SK-N-MC (cell line): ENCODE measurements around the gene TCTA.

ENCODE experiments used
- DNase-seq: peaks from one replicate; pipeline ENCODE4 v3.0.0-alpha.2; 2011; ENCODE audit warnings: low read depth, low spot score
- H3K27ac ChIP-seq: fragments of 200-600 bp; sonication (generic); 2 replicates; pipeline ENCODE4 v1.5.1; 2016; ENCODE audit warnings: mixed run types
- H3K36me3 ChIP-seq: fragments of 200-600 bp; sonication (generic); 2 replicates; pipeline ENCODE4 v1.6.1; 2017; ENCODE audit warnings: antibody characterized with exemption, low read length, mixed read lengths; ENCODE audit not compliant: insufficient read depth
- H3K4me3 ChIP-seq: fragments of 200-600 bp; sonication (generic); 2 replicates; pipeline ENCODE4 v1.5.1; 2016
- H3K9ac ChIP-seq: fragments of 200-600 bp; sonication (generic); 2 replicates; pipeline ENCODE4 v1.8.0; 2017; ENCODE audit warnings: mixed run types, mixed read lengths; ENCODE audit not compliant: insufficient read length
- H3K9me3 ChIP-seq: fragments of 200-600 bp; sonication (generic); 2 replicates; pipeline ENCODE4 v1.6.1; 2017; ENCODE audit warnings: low read depth, mild to moderate bottlenecking, antibody characterized with exemption, low read length, moderate library complexity, mixed read lengths
- FOXP2 ChIP-seq: optimal IDR thresholded peaks from 2 replicates; pipeline ENCODE3; 2011; ENCODE audit warnings: mild to moderate bottlenecking, moderate library complexity; ENCODE audit not compliant: insufficient read depth; ENCODE audit errors: extremely low read length, control extremely low read depth
- POLR2AphosphoS5 ChIP-seq: IDR thresholded peaks from 2 replicates; pipeline ENCODE4 v1.6.1; 2012; ENCODE audit warnings: mild to moderate bottlenecking, low read depth, low read length, borderline replicate concordance

TCTA gene

GRCh38 chr3:49465270-49466034, 53.2 kb downstream of the TCTA start:
- no peaks in the 10 kb centered on the region for H3K9me3 ChIP-seq
- H3K36me3 ChIP-seq = no peaks in the 10 kb centered on the region
- no peak overlapping the region for H3K9ac ChIP-seq
- H3K4me3 ChIP-seq = no peak overlapping the region
- no peak for DNase-seq
- no peak for TF ChIP-seq POLR2AphosphoS5
- no peak for TF ChIP-seq FOXP2
- no peak overlapping the region for H3K27ac ChIP-seq
